Stomach (tissue), 4 donors: ENCODE results near the gene TRDMT1.

ENCODE experiments used
- POLR2A ChIP-seq, 4 donors: fragments of 450-650 bp; IDR thresholded peaks; one replicate each; pipeline ENCODE4 v1.6.1; 2016; ENCODE audit warnings: antibody characterized with exemption in 4 of 4, control low read depth in 2 of 4, mild to moderate bottlenecking in 1 of 4, moderate library complexity in 1 of 4
- TF ChIP-seq, protein P1 (sequence below), 7 experiments: fragments of 450-650 bp in 4 of 7; fragments of 200-600 bp in 3 of 7; sonication (generic) in 3 of 7; IDR thresholded peaks; one replicate each; pipeline ENCODE4 v1.5.1; 2016 to 2019; ENCODE audit warnings: antibody characterized with exemption in 7 of 7, control low read depth in 2 of 7, mild to moderate bottlenecking in 1 of 7

DNA sequence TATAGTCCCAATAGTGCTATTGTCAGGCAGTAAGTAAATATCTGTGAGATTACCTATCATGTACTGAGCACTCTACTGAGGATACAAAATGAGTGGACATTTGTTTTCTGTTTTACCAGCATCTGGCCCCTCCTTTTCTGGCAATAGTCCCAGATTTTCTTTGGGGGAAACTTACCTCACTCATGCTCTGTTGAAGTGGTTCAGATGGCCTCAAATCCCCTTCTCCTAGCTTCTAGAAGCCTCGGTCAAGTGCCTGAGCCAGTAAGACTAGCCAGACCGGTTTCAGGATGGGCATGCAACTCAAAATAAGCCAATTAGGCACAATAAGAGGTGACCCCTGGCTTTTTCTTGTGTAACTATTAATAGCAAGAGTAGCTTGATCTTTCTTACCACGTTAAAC is 19.7 kb downstream of the TRDMT1 start:
- TF ChIP-seq POLR2A (IDR thresholded peaks at IDR 0.05), result no peak
- TF ChIP-seq, protein P1, sequence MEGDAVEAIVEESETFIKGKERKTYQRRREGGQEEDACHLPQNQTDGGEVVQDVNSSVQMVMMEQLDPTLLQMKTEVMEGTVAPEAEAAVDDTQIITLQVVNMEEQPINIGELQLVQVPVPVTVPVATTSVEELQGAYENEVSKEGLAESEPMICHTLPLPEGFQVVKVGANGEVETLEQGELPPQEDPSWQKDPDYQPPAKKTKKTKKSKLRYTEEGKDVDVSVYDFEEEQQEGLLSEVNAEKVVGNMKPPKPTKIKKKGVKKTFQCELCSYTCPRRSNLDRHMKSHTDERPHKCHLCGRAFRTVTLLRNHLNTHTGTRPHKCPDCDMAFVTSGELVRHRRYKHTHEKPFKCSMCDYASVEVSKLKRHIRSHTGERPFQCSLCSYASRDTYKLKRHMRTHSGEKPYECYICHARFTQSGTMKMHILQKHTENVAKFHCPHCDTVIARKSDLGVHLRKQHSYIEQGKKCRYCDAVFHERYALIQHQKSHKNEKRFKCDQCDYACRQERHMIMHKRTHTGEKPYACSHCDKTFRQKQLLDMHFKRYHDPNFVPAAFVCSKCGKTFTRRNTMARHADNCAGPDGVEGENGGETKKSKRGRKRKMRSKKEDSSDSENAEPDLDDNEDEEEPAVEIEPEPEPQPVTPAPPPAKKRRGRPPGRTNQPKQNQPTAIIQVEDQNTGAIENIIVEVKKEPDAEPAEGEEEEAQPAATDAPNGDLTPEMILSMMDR (IDR thresholded peaks at IDR 0.05), result no peak
